Activated CD4-positive, alpha-beta T cell treated with anti-CD3 and anti-CD28 coated beads, Interleukin-2, amount 50 U/mL, for 16 hours (primary cell): ENCODE data around the gene TBK1.

Experiments
- DNase-seq: peaks from one replicate; pipeline ENCODE4 v3.0.0-alpha.2; 2020

The TBK1 gene

GRCh38 chr12:64550755-64551154 lies 98.8 kb downstream of the TBK1 start:
- DNase-seq = no peak

- DNase-seq = no peak
Observed at GRCh38 chr12:64551676-64552075, 99.8 kb downstream of the TBK1 start.
